ENCODE data around the gene GTPBP4.
"Not testable (repeated sequence)": the region's sequence is repeated elsewhere in the genome, so short reads cannot be mapped to it uniquely, and the experiment has no call there.

GTPBP4 gene

GRCh38 chr10:1061930-1062774 lies 73.9 kb downstream of the GTPBP4 start:
- no peak for DNase-seq

DNA sequence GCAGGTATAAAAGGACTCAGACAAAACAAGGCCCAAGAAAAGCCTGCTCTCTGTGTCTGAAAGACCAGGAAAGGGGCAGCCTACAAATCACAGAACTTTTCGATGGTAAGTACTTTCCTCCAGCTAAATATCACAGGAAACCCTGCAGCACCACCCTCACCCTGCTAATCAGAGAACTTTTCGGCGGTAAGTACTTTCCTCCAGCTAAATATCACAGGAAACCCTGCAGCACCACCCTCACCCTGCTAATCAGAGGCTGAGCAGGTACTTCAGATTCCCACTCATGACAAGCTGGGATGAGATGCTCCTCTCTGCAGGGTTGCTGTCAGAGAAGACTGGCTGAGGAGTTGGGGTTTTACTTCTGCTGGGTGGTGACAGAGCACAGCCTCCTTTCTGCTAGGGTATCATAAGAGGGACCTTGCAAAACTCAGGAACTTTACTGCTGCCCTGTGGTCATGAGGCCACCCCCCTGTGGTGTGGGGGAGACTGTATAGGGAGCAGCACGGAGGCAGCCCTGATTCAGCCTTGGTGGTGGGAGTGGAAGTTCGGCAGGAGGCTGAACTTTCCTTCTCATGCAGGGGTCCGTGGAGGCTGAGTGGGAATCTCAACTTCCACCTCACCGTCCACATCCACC lies 75.1 kb downstream of the GTPBP4 start:
- DNase-seq = no peak

DNA sequence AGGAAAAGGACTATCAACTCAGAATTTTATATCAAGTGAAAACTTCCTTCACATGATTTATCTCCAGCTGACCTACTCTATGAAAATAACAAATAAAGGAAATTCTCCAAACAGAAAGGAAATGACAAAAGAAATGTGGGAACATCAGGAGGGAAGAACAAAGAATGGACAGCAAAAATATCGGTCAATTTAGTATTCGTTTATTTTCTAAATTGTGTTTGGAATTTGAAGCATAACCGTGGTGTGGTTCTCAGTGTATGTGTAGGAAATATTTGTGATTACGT lies 76.7 kb downstream of the GTPBP4 start:
- no peak for DNase-seq

GRCh38 chr10:1066734-1067133 lies 78.5 kb downstream of the GTPBP4 start:
- DNase-seq = not testable (repeated sequence)

DNA sequence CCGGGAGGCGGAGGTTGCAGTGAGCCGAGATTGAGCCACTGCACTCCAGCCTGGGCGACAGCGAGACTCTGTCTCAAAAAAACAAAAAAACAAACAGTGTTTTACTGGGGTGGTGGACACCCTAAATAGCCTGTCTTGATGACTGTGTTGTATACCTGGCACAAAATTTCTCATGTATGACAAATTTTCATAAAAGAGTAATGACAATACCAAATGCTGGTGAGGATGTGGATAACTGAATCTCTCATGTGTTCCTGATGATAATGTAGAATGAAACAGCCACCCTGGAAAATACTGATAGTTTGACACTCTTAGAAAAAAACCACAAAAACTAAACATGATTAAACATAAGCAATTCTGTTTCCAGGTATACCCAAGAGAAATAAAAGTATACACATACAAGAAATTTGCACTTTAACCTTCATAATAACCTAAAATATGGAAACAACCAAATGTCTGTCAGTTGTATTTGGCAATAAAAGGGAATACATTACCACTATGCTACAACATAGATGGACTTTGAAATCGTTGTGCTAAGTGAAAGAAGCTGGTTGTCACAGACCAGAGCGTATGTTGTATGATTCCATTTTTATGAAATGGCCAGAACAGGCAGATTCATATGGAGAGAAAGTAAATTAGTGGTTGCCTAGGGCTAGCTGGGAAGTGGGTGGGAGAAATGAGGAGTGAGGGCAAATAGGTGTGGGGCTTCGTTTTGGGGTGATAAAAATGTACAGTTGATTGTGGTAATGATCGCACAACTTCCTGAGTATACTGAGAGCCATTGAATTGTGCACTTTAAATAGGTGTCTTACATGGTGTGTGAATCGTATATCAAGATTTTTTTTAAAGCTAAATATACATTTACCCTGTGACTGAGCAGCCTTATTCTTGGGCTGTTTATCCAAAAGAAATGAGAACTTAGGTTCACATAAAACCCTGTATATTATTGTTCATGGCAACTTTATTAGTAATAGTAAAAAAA lies 80.4 kb downstream of the GTPBP4 start:
- DNase-seq = no peak
